ENCODE data around the gene CRACR2A.

- TF ChIP-seq CTCF (IDR thresholded peaks at IDR 0.05) (no peak), POLR2AphosphoS5 (IDR thresholded peaks at IDR 0.05) (no peak), POLR2A (IDR thresholded peaks at IDR 0.05) (no peak), EP300 (IDR thresholded peaks at IDR 0.05; ENCODE audit: low read depth) (no peak)
Measured at GRCh38 chr12:3743803-3744202, 9.1 kb downstream of the CRACR2A start.

Measured in transverse colon (tissue), 4 donors.